DND-41 (cell line): Measurements from ENCODE around the gene ADAMTS13.

Experiments
- ATAC-seq: fragments of 200-7000 bp; cut with Tn5 transposase; 3 replicates; pipeline ENCODE4 v1.9.1; 2021; ENCODE audit warnings: low read depth; ENCODE audit not compliant: insufficient read depth
- DNase-seq: peaks from one replicate; pipeline ENCODE4 v3.0.0-alpha.2; 2020
- H2AFZ ChIP-seq: 2 replicates; pipeline ENCODE4 v1.6.0; 2012; ENCODE audit warnings: low read depth, low read length
- H3K27ac ChIP-seq: 2 replicates; pipeline ENCODE4 v1.5.1; 2012; ENCODE audit warnings: low read length, inconsistent platforms
- H3K27me3 ChIP-seq: fragments of 200-600 bp; sonication (generic); 2 replicates; pipeline ENCODE4 v1.6.0; 2012; ENCODE audit warnings: low read length, mild to moderate bottlenecking, inconsistent platforms; ENCODE audit not compliant: insufficient read depth, poor library complexity
- H3K36me3 ChIP-seq: 2 replicates; pipeline ENCODE4 v1.5.1; 2012; ENCODE audit warnings: low read length, inconsistent platforms; ENCODE audit not compliant: insufficient read depth
- H3K4me1 ChIP-seq: 2 replicates; pipeline ENCODE4 v1.5.1; 2012; ENCODE audit warnings: mild to moderate bottlenecking, low read length; ENCODE audit not compliant: insufficient read depth
- H3K4me2 ChIP-seq: 2 replicates; pipeline ENCODE4 v1.6.0; 2012; ENCODE audit warnings: mild to moderate bottlenecking, moderate library complexity, low read length, inconsistent platforms; ENCODE audit not compliant: insufficient read depth
- H3K4me3 ChIP-seq, 2 experiments: fragments of 200-600 bp in 1 of 2; shearing (Covaris generic) in 1 of 2; 2 replicates each; pipeline ENCODE4 v1.5.1; 2012 to 2016; ENCODE audit warnings: inconsistent platforms in 2 of 2, low read length in 2 of 2, mild to moderate bottlenecking in 2 of 2, low read depth in 1 of 2, moderate library complexity in 1 of 2
- H3K79me2 ChIP-seq: 2 replicates; pipeline ENCODE4 v1.6.0; 2012; ENCODE audit warnings: low read length, inconsistent platforms; ENCODE audit not compliant: insufficient read depth
- H3K9ac ChIP-seq: 2 replicates; pipeline ENCODE4 v1.6.0; 2012; ENCODE audit warnings: low read depth, mild to moderate bottlenecking, inconsistent platforms, low read length, moderate library complexity
- H3K9me3 ChIP-seq: 2 replicates; pipeline ENCODE4 v1.5.1; 2012; ENCODE audit warnings: low read length, moderate library complexity, mild to moderate bottlenecking, inconsistent platforms; ENCODE audit not compliant: insufficient read depth, severe bottlenecking
- H4K20me1 ChIP-seq: 2 replicates; pipeline ENCODE4 v1.6.0; 2012; ENCODE audit warnings: low read length; ENCODE audit not compliant: insufficient read depth
- EZH2 ChIP-seq: IDR thresholded peaks from 3 replicates; pipeline ENCODE4 v1.6.1; 2012; ENCODE audit warnings: borderline replicate concordance, low read depth, mild to moderate bottlenecking, moderate library complexity, low read length, inconsistent platforms; ENCODE audit not compliant: severe bottlenecking
- TF ChIP-seq, protein P1 (sequence below): IDR thresholded peaks from 2 replicates; pipeline ENCODE4 v1.5.1; 2012; ENCODE audit warnings: borderline replicate concordance, low read length, moderate library complexity, mild to moderate bottlenecking; ENCODE audit not compliant: poor library complexity, severe bottlenecking; ENCODE audit errors: extremely low read depth

Gene ADAMTS13

DNA sequence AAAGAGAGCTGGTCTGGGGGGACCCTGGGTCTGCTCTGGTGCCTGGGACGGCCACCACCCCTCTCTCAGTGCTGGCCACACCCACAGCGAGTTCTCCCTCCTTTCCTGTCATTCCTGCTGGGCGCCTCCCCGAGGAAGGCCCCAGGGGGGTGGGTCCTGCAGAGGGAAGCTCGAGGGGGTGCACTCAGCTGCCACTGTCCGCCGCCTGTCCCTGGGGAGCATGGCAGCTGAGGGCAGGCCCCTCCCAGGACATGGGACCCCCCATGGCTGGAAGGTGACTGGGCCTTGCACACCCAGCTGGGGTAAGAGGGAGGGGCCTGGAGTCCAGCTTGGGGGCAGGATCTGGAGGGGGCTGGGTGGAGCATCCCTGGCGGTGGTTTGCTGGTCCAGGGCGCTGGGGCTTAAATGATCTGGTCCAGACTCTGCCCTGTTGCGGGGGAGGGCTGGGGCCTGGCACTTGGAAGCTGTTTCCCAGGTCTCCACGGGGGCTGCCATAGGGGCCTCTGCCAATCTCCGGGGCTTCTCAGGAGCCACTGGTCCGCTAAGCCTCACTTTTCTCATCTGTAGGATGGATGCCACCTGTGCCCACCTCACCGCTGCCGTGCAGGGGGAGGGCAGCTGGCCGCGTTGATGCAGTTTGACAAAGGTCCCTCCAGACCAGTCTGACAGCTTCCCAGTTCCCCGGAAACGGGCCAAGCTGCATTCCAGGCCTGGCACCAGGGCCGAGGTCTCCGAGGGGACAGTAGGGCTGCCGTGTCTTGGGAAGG, 62.7 kb downstream of the ADAMTS13 start:
- DNase-seq: no peak
- H3K79me2 ChIP-seq: no peaks in the 10 kb centered on the region
- H2AFZ ChIP-seq: no peak overlapping the region
- no peak overlapping the region for H3K9ac ChIP-seq
- H3K4me3 ChIP-seq: no peak overlapping the region
- no peak overlapping the region for H3K27ac ChIP-seq
- H3K4me2 ChIP-seq: no peak overlapping the region
- TF ChIP-seq, protein P1, sequence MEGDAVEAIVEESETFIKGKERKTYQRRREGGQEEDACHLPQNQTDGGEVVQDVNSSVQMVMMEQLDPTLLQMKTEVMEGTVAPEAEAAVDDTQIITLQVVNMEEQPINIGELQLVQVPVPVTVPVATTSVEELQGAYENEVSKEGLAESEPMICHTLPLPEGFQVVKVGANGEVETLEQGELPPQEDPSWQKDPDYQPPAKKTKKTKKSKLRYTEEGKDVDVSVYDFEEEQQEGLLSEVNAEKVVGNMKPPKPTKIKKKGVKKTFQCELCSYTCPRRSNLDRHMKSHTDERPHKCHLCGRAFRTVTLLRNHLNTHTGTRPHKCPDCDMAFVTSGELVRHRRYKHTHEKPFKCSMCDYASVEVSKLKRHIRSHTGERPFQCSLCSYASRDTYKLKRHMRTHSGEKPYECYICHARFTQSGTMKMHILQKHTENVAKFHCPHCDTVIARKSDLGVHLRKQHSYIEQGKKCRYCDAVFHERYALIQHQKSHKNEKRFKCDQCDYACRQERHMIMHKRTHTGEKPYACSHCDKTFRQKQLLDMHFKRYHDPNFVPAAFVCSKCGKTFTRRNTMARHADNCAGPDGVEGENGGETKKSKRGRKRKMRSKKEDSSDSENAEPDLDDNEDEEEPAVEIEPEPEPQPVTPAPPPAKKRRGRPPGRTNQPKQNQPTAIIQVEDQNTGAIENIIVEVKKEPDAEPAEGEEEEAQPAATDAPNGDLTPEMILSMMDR: no peak
- TF ChIP-seq EZH2: no peak
- no peaks in the 10 kb centered on the region for H3K36me3 ChIP-seq
- H3K27me3 ChIP-seq: no peaks in the 10 kb centered on the region
- H3K4me1 ChIP-seq: peaks cover 9% of the 10 kb centered on the region
- no peak for ATAC-seq
- no peaks in the 10 kb centered on the region for H3K9me3 ChIP-seq
- no peaks in the 10 kb centered on the region for H4K20me1 ChIP-seq

GRCh38 chr9:133485531-133486260, 63.5 kb downstream of the ADAMTS13 start:
- Histone ChIP-seq H3K27ac (peak overlapping the region; percentile 52; the same call in 1 of the 2 replicates), H3K4me3 (peak overlapping the region in 1 of 2 experiments; percentile 34; a peak in 1 of 4 replicates), H3K4me1 (peaks cover 7% of the 10 kb centered on the region), H3K9ac (peak overlapping the region; percentile 46), H3K79me2 (no peaks in the 10 kb centered on the region), H3K36me3 (no peaks in the 10 kb centered on the region), H3K27me3 (no peaks in the 10 kb centered on the region), H4K20me1 (no peaks in the 10 kb centered on the region), H2AFZ (peak overlapping the region; percentile 74), H3K9me3 (no peaks in the 10 kb centered on the region), H3K4me2 (peak overlapping the region; percentile 59)
- no peak for TF ChIP-seq EZH2
- TF ChIP-seq, protein P1: no peak
- DNase-seq: peak; percentile 30
- peak; percentile 60 for ATAC-seq

DNA sequence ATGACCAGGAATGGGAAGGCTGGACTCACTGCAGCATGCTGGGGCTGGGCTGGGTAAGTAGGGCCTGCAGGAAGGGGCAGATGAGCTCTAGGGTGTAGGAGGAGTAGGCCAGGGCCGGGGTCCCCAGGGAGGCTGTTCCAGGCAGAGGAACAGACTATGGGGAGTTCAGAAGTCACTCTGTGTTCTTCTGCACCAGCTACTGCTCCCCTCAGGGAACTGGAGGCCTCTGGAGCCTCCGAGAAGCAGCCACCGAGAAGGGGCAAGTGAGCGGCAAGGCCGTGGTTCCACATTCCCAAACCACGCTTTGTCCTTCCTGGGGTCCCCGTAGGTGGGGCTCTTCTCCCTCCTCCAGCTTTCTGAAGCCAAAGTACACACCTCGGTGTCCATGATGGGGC, 65.2 kb downstream of the ADAMTS13 start:
- DNase-seq (no peak), ATAC-seq (no peak)
- H3K4me3 ChIP-seq: no peak overlapping the region
- H3K4me2 ChIP-seq: no peak overlapping the region
- no peak overlapping the region for H3K27ac ChIP-seq
- no peaks in the 10 kb centered on the region for H4K20me1 ChIP-seq
- TF ChIP-seq, protein P1: no peak
- TF ChIP-seq EZH2: no peak
- no peaks in the 10 kb centered on the region for H3K27me3 ChIP-seq
- peaks cover 7% of the 10 kb centered on the region for H3K4me1 ChIP-seq
- no peaks in the 10 kb centered on the region for H3K9me3 ChIP-seq
- H3K9ac ChIP-seq: no peak overlapping the region
- H2AFZ ChIP-seq: no peak overlapping the region
- no peaks in the 10 kb centered on the region for H3K36me3 ChIP-seq
- no peaks in the 10 kb centered on the region for H3K79me2 ChIP-seq
